K562 treated with DMSO at 1 percent for 4 hours (cell line): ENCODE data around the gene SHOC1. TPM values are rescaled to one million over a fixed set of nuclear protein-coding genes. Genes with fewer than 3 reads are reported as not detected.

Source experiments
- total RNA-seq: library from RNA; unstranded; fragments of 300-600 nt; gene quantifications from 2 replicates; pipeline ENCODE4 v1.2.3, GENCODE V29; 2022; ENCODE audit not compliant: insufficient read depth

Gene SHOC1
- not detected in 2 replicates for total RNA-seq

DNA sequence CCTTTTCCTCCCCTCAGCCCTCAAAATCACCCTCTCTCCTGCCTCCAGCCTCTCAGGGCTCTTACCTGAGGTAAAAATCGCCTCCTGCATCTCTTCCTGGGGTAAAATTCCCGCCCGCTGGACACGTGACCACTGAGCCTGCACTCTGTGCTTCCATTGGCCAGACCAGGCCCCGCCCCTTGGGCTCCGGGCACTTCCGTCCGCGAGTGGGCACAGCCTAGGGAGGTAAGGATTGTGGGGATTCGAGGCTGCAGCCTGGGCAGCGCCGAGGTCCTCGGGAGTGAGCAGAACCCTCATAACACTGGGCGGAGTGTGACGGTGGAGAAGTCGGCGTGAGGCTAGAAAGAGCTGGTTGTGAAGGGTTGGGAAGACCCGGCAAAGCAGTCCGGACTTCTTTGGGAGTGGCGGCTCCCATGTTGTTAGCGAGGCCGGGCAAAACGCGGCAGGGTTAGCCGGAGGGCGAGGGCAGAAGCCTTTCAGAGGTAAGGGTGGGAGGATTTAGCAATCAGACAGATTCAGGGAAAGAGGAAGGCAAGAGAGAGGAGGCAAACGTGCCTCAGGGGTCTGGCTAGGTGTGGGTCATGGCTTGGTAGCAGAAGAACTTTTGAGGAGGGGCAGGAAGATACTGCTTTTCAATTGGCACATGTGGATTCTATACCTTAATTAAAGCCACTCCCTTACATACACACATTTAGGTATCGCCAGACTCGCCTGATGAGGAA lies at the start of gene SHOC1:
Gene SHOC1 (minus strand): TSS at position 103 of the 722 bp plus-strand sequence. CDS start 3,519 bp downstream, outside the sequence.

Other genes starting within 250 kb of the SHOC1 start
- gene PTGR1, start 195.3 kb downstream of the SHOC1 start, total RNA-seq: not detected in 2 replicates
- 5.5 and 6.7 TPM in 2 replicates for gene DNAJC25, start 163.6 kb downstream of the SHOC1 start, total RNA-seq
- 13.3 and 15.7 TPM in 2 replicates for gene GNG10, start 133.3 kb downstream of the SHOC1 start, total RNA-seq
- gene UGCG, start 101.9 kb upstream of the SHOC1 start, total RNA-seq: 14.8 and 17.8 TPM in 2 replicates